ENCODE results near the gene SLC5A11.
A peak's percentile ranks its signal among the peaks of the same experiment; 100 is the strongest.
"Not testable (repeated sequence)": the region's sequence is repeated elsewhere in the genome, so short reads cannot be mapped to it uniquely, and the experiment has no call there.

SLC5A11 gene

GRCh38 chr16:24858219-24859041, 12.7 kb downstream of the SLC5A11 start:
- peak; percentile 72 for DNase-seq

DNA sequence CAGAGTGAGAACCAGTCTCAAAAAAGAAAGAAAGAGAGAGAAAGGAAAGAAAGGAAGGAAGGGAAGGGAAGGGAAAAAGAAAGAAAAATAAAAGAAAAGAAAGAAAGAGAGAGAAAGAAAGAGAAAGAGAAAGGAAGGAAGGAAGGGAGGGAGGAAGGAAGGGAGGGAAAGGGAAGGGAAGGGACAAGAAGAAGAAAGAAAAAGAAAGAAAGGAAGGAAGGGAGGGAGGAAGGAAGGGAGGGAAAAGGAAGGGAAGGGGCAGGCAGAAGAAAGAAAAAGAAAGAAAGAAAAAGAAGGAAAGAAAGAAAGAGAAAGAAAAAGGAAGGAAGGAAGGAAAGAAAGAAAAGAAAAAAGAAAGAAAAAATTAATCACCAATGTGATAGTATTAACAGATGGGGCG, 15.7 kb downstream of the SLC5A11 start:
- no peak for DNase-seq

DNA sequence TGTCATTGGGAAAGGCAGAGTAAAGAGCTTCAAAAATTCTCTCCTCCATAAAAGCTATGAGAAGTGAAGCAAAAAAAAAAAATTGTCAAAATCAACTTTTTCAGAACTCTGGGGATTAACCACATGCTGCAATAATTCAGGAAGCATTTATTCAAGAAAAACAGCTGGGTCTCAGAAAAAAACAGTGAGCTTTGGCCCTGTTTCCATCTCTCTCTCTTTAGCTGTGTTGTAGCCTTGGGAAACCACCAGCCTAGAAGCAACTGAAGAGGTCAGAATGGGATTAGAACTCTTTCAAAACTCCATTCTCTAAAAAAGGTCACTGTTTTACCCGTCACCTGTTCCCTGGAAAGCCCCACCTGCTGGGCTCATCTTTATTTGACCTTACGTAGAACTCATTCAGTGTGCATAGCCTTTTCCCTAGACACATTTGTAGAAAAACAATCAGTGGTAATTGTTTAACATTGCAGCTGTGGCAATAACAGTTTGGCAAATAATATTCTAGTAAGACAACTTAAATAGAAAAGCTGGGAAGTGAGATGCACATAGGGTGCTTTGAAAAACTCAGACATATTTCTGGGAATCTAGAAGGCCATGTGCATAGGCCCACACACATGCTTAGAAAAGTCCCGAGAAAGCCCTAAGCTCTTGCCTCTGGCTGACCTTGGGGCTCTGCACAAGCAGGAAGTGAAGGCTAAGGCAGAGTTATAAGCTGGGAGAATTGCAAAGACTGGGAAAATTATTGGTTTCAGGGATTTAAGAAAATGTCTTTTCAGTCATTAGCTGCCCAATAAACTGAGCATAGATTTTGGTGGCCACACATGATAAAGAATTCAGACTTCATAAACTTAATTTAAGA, 18.0 kb downstream of the SLC5A11 start:
- DNase-seq: no peak

DNA sequence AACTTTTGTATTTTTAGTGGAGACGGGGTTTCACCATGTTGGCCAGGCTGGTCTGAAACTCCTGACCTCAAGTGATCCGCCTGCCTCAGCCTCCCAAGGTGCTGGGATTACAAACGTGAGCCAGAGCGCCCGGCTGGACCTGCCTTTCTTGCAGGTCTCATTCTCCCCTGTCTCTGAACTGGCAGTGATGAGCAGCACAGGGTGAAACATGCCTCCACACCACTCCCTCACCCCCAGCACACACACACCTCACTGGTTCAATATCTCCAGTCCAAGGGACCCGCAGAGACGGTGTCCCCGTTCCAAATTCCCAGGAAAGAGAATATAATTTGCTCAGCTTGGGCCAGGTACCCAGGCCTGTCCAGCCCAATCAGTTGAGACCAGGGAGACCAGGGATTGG, 23.3 kb downstream of the SLC5A11 start:
- no peak for DNase-seq

DNA sequence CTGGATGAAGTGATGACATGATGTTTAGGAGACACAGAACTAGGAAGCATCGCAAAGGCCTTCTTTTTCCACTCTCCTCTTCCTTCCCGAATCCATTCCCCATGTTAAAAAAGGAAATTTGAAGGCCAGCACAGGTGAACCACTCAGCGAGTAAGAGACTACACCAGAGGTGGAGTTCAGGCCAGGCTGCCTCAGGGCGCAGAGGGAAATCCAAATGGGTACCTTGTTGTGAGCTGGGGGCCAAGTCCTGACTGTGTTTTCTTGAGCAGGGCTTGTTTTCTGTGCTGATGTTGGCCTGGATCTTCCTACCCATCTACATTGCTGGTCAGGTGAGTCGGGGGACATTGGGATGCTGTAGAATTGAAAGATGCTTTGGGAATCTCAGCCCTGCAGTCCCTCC, 26.1 kb downstream of the SLC5A11 start:
- no peak for DNase-seq

DNA sequence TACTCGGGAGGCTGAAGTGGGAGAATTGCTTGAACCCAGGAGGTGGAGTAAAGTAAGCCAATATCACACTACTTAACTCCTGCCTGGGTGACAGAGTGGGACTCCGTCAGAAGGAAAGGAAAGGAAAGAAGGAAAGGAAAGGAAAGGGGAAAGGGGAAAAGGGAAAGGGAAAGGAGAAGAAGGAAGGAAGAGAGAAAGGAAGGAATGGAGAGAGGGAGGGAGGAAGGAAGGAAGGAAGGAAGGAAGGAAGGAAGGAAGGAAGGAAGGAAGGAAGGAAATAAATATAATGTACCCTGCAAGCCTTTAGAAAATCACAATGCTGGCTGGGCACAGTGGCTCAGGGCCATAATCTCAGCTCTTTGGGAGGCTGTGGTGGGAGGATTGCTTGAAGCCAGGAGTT, 27.3 kb downstream of the SLC5A11 start:
- DNase-seq: no peak

- no peak for DNase-seq
Measured at GRCh38 chr16:24875466-24875865, 29.7 kb downstream of the SLC5A11 start.

DNA sequence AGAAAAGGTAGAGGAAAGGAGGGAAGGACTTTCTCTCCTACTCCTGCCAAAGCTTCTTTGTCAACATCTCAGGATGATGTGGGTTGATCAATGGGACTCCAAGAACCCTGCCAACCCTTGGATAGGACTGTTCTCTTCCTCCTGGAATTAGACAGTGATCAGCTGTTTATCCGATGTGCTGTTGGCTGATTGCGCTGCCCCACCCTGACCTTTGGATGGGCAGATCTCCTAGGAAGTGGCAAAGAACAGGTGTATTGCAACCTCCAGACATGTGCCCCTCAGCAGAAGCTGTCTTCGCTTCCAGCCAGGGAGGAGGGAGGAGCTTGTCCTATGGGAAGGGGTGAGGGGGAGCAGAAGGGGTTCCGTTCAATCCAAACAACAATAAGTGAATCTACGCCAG, 30.5 kb downstream of the SLC5A11 start:
- DNase-seq: no peak

DNA sequence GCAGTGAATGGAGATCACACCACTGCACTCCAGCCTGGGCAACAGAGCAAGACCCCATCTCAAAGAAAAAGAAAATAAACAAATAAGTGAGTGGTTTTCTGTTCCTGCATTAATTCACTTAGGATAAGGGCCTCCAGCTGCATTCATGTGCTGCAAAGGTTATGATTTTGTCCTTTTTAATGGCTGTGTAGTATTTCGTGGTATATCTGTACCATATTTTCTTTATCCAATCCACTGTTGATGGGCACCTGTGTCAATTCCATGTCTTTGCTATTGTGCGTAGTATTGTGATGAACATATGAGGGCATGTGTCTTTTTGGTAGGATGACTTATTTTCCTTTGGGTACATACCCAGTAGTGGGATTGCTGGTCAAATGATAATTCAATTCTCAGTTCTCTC, 33.9 kb downstream of the SLC5A11 start:
- DNase-seq: no peak

- no peak for DNase-seq
Measured at GRCh38 chr16:24883714-24884151, 38.0 kb downstream of the SLC5A11 start.

DNA sequence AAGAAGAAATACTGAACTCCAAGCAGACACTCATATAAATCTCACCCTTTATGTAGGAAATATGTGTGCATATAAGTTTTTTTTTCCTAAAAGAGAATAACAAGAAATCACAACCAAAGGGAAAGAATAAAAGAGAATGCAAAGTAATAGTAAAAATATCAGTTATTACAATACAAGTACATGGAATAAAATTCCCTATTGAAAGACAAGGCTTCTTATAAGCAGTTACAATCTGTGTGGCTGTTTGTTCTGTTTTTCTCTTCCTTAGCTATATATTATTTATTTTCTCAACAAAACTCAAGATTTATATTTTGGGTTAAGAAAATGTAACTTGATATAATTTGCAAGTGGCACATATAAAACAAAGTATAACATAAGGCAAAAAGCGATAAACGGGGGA, 41.7 kb downstream of the SLC5A11 start:
- no peak for DNase-seq

DNA sequence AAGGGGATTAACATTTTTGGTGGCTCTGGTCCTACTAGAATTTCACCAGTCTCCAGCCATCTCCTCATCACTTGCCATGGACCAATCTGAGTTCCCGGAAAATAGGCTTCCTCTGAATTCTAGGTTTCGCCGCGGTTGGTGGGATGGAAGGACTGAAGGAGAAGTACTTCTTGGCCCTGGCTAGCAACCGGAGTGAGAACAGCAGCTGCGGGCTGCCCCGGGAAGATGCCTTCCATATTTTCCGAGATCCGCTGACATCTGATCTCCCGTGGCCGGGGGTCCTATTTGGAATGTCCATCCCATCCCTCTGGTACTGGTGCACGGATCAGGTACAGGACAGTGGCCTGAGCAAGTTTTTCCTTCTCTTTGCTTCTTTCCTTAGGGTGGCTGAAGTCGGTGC, 45.0 kb downstream of the SLC5A11 start:
- DNase-seq: no peak

GRCh38 chr16:24896439-24896838, 50.7 kb downstream of the SLC5A11 start:
- no peak for DNase-seq

DNA sequence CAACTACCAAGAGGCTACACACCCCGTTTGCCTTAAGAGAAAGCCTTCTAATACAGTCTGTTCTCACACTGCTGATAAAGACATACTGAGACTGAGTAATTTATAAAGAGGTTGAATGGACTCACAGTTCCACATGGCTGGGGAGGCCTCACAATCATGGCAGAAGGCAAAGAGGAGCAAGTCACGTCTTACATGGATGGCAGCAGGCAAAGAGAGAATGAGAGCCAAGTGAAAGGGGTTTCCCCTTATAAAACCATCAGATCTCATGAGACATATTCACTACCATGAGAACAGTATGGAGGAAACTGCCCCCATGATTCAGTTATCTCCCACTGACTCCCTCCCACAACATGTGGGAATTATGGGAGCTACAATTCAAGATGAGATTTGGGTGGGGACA, 51.8 kb downstream of the SLC5A11 start:
- not testable (repeated sequence) for DNase-seq

DNA sequence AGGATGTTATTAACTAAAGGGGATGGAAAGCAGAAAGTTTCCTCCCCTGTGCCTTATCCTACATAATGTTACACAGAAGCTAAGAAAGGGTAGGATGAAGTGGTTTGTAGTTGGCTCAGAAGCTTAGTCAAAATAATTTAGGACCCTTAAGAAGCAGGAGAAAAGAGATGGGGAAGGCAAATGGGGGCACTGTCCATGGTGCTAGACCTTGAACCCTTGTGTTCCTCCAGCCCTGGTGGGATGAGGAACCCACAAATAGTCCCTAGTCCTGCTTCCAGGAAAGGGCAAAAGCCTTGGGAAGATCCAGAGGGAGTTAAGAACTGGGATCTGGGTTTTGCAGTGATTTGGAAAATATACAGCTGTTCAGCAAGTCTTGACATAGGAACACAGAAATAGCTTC, 54.5 kb downstream of the SLC5A11 start:
- no peak for DNase-seq

- DNase-seq: no peak
Measured at GRCh38 chr16:24906199-24906808, 60.5 kb downstream of the SLC5A11 start.

DNA sequence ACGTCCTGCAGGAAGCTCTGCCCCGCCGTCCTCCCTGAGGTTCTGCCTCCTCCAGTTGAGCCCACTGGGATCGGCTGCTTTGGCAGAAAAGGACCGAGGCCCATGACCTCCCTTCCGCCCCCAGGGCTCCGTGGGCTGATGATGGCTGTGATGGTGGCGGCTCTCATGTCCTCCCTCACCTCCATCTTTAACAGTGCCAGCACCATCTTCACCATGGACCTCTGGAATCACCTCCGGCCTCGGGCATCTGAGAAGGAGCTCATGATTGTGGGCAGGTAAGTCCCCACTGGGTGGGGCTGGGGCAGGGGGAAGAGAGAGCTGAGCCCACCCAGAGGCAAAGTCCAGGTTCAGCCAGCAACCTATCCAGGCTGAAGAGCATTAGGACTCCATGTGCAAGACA, 61.1 kb downstream of the SLC5A11 start:
- DNase-seq: no peak

DNA sequence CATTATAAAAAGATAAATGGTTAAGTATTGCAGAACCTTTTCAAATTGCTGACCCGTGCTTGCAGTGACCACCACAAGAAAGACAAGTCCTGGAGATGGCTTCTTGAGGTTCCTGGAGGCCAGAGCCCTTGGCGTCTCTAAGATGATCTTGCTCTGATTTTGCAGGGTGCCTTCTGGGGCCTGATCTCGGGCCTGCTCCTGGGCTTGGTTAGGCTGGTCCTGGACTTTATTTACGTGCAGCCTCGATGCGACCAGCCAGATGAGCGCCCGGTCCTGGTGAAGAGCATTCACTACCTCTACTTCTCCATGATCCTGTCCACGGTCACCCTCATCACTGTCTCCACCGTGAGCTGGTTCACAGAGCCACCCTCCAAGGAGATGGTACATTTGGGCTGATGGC, 63.0 kb downstream of the SLC5A11 start:
- DNase-seq: no peak

GRCh38 chr16:24909856-24910255, 64.1 kb downstream of the SLC5A11 start:
- DNase-seq: no peak

- no peak for DNase-seq
Measured at GRCh38 chr16:24915019-24915418, 69.3 kb downstream of the SLC5A11 start.

DNA sequence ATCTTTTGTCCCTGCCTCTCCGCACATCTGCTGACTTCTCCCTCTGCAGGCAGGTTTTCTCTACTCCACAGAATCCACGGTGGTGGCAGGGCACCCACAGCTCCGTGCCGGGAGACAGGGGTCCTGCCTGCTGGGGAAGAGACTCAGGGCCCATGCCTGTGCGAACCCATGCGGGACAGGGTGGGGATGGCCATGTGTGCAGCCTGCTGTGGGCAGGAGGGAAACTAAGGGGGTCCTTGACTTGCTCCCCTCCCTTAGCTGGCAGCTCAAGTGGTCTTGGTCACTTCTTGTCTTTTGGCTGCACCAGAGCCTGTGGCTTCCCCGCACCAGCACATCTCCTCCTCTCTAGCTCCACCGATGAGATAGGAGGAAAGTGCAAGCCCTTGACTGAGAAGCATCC, 69.8 kb downstream of the SLC5A11 start:
- DNase-seq: no peak

- DNase-seq: no peak
Measured at GRCh38 chr16:24917236-24917635, 71.5 kb downstream of the SLC5A11 start.

- DNase-seq: no peak
Measured at GRCh38 chr16:24917891-24918290, 72.1 kb downstream of the SLC5A11 start.

GRCh38 chr16:24918641-24919040, 72.9 kb downstream of the SLC5A11 start:
- DNase-seq: no peak
